Central memory CD4-positive, alpha-beta T cell (primary cell): ENCODE data around the gene CTSD.
"Not testable (repeated sequence)": the region's sequence is repeated elsewhere in the genome, so short reads cannot be mapped to it uniquely, and the experiment has no call there.

Experiments used
- DNase-seq: peaks from one replicate; pipeline ENCODE4 v3.0.0; 2022

CTSD gene

GRCh38 chr11:1770061-1770460 is 6.3 kb upstream of the CTSD start:
- no peak for DNase-seq

GRCh38 chr11:1769304-1769936 is 5.7 kb upstream of the CTSD start:
- DNase-seq = not testable (repeated sequence)

GRCh38 chr11:1768141-1768469 is 4.4 kb upstream of the CTSD start:
- no peak for DNase-seq

GRCh38 chr11:1767399-1768140 is 3.8 kb upstream of the CTSD start:
- DNase-seq = no peak

GRCh38 chr11:1766719-1767398 is 3.1 kb upstream of the CTSD start:
- no peak for DNase-seq

- no peak for DNase-seq
Observed at GRCh38 chr11:1765871-1766718, 2.4 kb upstream of the CTSD start.

- no peak for DNase-seq
Observed at GRCh38 chr11:1763336-1763795, 361 bp downstream of the CTSD start.

GRCh38 chr11:1762537-1763302 is 1.0 kb downstream of the CTSD start:
- DNase-seq = no peak

- no peak for DNase-seq
Observed at GRCh38 chr11:1761857-1762536, 1.7 kb downstream of the CTSD start.

- no peak for DNase-seq
Observed at GRCh38 chr11:1761110-1761856, 2.4 kb downstream of the CTSD start.

- no peak for DNase-seq
Observed at GRCh38 chr11:1760351-1761109, 3.2 kb downstream of the CTSD start.

- DNase-seq = no peak
Observed at GRCh38 chr11:1759851-1760220, 3.9 kb downstream of the CTSD start.

GRCh38 chr11:1759151-1759850 is 4.4 kb downstream of the CTSD start:
- no peak for DNase-seq

GRCh38 chr11:1758611-1759150 is 5.0 kb downstream of the CTSD start:
- DNase-seq = no peak

GRCh38 chr11:1757861-1758610 is 5.7 kb downstream of the CTSD start:
- peak; percentile 37 for DNase-seq

- DNase-seq = no peak
Observed at GRCh38 chr11:1756791-1757771, 6.6 kb downstream of the CTSD start.
